GM18505 (cell line): ENCODE measurements around the gene TAPT1.
"Not testable (repeated sequence)": the region's sequence is repeated elsewhere in the genome, so short reads cannot be mapped to it uniquely, and the experiment has no call there.

Experiments
- ATAC-seq: cut with Tn5 transposase; IDR thresholded peaks from one replicate; pipeline ENCODE4 v1.9.1; 2021; ENCODE audit not compliant: unreplicated experiment
- POLR2A ChIP-seq: IDR thresholded peaks from 4 replicates; pipeline ENCODE4 v1.6.1; 2011; ENCODE audit warnings: borderline replicate concordance; ENCODE audit not compliant: insufficient read depth, insufficient read length; ENCODE audit errors: extremely low read depth

Gene TAPT1

GRCh38 chr4:16161851-16162408 lies 64.3 kb downstream of the TAPT1 start:
- no peak for ATAC-seq
- TF ChIP-seq POLR2A: no peak

GRCh38 chr4:16160457-16160856 lies 65.8 kb downstream of the TAPT1 start:
- ATAC-seq: no peak
- no peak for TF ChIP-seq POLR2A

- no peak for ATAC-seq
- no peak for TF ChIP-seq POLR2A
These were observed 67.0 kb downstream of the TAPT1 start for GRCh38 chr4:16159286-16159685.

GRCh38 chr4:16158504-16158852 lies 67.8 kb downstream of the TAPT1 start:
- TF ChIP-seq POLR2A: no peak
- ATAC-seq: no peak

GRCh38 chr4:16157609-16158503 lies 68.4 kb downstream of the TAPT1 start:
- TF ChIP-seq POLR2A: no peak
- no peak for ATAC-seq

- ATAC-seq: no peak
- TF ChIP-seq POLR2A: no peak
These were observed 70.6 kb downstream of the TAPT1 start for GRCh38 chr4:16155528-16156169.

- no peak for TF ChIP-seq POLR2A
- no peak for ATAC-seq
These were observed 71.8 kb downstream of the TAPT1 start for GRCh38 chr4:16154451-16154850.

GRCh38 chr4:16150716-16151115 lies 75.6 kb downstream of the TAPT1 start:
- no peak for TF ChIP-seq POLR2A
- no peak for ATAC-seq

GRCh38 chr4:16144913-16145312 lies 81.4 kb downstream of the TAPT1 start:
- not testable (repeated sequence) for ATAC-seq

- ATAC-seq: no peak
- TF ChIP-seq POLR2A: no peak
These were observed 83.5 kb downstream of the TAPT1 start for GRCh38 chr4:16142598-16143310.

GRCh38 chr4:16140879-16141249 lies 85.4 kb downstream of the TAPT1 start:
- ATAC-seq: no peak
- no peak for TF ChIP-seq POLR2A

- no peak for TF ChIP-seq POLR2A
- ATAC-seq: no peak
These were observed 85.9 kb downstream of the TAPT1 start for GRCh38 chr4:16140231-16140878.
